ENCODE data around the gene FCGR3B.

- TF ChIP-seq CTCF (IDR thresholded peaks at IDR 0.05) = no peak
- TF ChIP-seq POLR2A (IDR thresholded peaks at IDR 0.05) = no peak
These were observed at the start of gene FCGR3B for GRCh38 chr1:161631076-161631475.

Data from lower leg skin (tissue), 3 donors.